Right ventricle myocardium inferior (tissue), 1 donor: ENCODE results near the gene LCA5L. TPM values are rescaled to one million over a fixed set of nuclear protein-coding genes. Genes with fewer than 3 reads are reported as not detected.
"Not testable (repeated sequence)": the region's sequence is repeated elsewhere in the genome, so short reads cannot be mapped to it uniquely, and the experiment has no call there.

Source experiments
- ATAC-seq: fragments of 200-7000 bp; cut with Tn5 transposase; one replicate; pipeline ENCODE4 v1.9.1; 2020; ENCODE audit warnings: mild to moderate bottlenecking, moderate library complexity
- DNase-seq: peaks from one replicate; pipeline ENCODE4 v3.0.0; 2021; ENCODE audit errors: missing footprints
- intact Hi-C: fragments of 100-400 bp; cut with DNase I; formaldehyde crosslinking; loops from one replicate; pipeline ENCODE4 v1.11.0; 2022
- total RNA-seq: library from RNA; stranded (reverse); fragmentation: NEBNext Ultra II Directional; extraction: Animal tissue kit (Norgen Biotek cat#: 25700); gene quantifications from one replicate; pipeline ENCODE4 v1.2.1, GENCODE V29; 2021
- donor health status: DM: no; HTN: yes; CAD: no; lungs with severe emphysema.

Gene LCA5L
- total RNA-seq, 1 donor from 2014 or later: 0.46 TPM

DNA sequence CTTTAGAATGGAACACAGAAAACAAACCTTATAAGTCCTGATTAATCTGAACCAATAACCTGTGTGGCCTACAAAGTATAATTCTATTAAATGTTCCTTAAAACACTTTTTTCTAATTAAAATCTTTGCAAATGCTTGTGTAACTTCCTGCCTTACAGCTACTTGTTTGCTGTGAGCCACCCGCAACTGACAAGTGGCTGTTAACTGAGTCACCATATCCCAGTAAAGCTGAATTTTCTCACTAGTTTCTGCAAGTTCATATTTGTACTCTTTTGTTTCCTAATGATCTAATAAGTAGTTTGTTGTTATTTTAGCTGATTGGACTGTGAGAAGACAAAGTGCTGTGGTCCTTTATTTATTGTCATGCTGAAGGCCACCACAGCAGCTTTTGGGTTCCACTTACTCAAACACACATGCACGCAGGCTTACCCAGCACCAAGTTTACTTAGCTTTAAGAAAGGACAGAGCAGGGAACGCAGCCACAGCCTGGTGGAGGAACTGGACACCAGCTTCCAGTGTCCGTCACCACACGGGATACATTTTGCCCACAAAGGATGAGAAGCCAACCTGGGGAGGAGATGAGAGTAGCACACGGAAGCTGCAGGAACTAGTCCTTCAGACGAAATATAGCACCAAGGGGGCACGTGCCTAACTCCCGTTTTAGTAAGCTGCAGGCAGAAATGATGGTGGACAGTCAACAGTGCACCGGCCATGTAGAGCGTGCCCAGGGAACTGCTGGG, 47.8 kb downstream of the LCA5L start:
- ATAC-seq (no peak), DNase-seq (no peak)
- intact Hi-C loops: no loop called here

DNA sequence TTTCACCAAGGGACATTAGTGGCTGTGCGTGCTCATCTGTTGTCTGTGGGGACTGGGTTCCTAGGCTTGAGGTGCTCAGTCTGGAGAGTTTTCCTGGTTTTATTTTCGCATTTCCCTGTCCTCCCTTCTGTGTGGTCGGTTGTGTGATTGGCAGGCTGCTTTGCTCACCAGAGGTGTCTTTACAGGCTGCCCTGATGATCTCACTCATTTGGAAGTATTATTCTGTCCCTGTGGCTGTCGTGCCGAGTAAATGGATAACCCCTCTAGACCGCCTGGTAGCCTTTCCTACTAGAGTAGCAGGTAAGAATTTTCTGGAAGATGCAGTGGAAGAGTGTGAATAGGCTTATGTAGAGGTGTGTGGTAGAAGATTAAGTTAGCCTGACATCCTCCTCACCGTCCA, 52.6 kb downstream of the LCA5L start:
- ATAC-seq: no peak
- no peak for DNase-seq
- intact Hi-C loops: no loop called here

DNA sequence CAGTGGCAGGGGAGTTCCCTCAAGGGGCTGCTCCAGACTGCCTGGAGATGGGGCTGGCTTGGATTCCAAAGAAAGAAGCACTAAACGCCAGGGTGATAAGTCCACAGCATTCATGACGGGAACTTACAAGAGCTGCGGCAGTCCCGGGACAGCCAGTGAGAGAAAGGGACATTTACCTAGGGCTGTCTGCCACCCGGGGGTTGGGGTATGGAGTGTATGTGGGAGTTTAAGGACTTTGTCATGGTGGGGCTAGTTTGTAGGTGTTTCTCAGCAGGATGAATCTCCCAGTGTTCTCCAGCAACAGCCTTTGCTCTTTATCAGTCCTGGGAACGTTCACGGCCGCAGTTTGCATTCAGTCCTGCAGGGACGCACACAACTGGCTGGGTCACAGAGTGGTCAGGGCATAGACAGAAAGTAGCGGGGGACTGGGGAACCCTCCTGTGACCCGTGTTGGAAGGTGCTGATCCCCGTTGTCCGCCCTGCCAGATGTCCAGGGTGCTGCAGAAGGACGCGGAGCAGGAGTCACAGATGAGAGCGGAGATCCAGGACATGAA, 55.3 kb downstream of the LCA5L start:
- ATAC-seq (no peak), DNase-seq (no peak)
- intact Hi-C loops: no loop called here

DNA sequence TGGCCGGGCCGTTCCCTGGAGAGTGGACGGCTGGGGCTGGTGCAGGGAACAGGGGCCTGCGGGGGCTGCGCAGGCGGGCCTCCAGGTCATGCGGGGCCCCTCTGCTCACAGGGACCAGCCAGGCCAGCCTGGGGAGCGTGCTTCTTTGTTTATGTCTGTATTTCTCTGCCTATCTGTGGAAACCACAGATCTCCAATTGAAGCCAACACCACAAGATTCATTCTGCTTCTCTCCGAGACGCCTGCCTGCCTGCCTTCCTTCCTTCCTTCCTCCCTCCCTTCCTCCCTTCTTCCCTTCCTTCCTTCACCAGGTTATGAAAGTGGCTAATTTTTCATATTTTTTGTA, 56.8 kb downstream of the LCA5L start:
- no peak for DNase-seq
- intact Hi-C loops: loop anchor here (1.0 to 5.0 kb wide), 4 partner anchors 40 to 206 kb away; partner anchors contain the start of genes BRWD1, HMGN1 and PSMG1

DNA sequence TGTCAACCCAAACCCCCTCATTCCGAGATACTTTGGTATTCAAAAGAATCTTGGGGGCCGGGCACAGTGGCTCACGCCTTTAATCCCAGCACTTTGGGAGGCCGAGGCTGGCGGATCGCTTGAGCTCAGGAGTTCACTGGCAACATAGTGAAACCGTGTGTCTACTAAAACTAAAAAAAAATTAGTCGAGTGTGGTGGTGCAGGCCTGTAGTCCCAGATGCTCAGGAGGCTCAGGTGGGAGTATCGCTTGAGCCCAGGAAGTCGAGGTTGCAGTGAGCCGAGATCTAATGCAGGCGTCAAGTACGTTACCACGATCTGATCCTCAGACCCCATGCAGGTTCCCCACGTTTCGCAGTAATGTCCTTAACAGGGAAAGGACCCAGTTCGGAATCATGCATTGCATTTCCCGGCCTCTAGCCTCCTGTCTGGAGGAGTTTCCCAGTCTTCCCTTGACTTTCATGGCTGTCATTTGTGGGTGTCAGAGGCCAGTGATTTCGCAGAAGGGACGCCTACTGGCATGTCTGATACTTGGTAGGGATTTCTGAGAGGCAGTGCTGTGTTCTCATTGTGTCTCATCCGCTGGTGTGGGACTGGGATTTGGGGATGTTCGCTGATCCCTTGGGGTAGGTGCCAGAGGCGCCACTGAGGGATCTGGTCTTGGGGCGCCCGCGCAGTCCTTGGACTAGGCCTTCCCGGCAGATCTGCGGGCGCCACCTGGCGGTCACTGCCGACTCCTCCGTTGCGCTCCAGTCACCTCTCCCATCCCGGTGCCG, 57.4 kb downstream of the LCA5L start:
- intact Hi-C loops: loop anchor here (1.0 to 5.0 kb wide), 4 partner anchors 39 to 206 kb away; partner anchors contain the start of genes BRWD1, HMGN1 and PSMG1
- DNase-seq (peak; percentile 94), ATAC-seq (peak; percentile 86)

More for the DNA sequence above, 56.8 kb downstream of the LCA5L start:
- no peak for ATAC-seq

DNA sequence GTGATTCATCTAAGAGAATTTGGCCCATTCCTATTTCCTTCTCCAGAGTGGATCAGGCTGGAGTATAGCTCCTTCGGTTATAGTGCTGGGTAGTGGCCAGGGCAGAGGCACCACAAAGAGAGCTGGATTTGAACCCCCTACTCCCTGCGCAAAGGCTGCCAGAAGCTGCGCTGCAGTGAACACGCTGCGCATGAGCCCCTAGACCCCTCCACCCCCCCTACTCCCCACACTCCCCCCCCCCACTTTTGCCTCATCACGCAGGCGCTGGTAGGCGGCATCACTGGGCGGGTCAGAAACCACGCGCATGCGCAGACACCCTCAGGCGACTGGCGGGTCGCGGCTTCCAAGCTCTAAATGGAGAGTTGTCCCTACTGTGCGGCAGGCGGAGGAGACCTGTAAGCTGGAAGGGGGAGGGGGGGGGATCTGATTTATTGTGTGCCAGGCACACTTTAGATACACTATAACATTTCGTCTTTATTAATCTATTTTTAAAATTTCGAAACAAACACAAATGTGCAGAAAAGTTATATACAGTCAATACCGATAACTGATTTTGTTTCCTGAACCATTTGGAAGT, 58.0 kb downstream of the LCA5L start:
- DNase-seq (peak; percentile 95), ATAC-seq (peak; percentile 70)
- intact Hi-C loops: loop anchor here (1.0 to 5.0 kb wide), 4 partner anchors 39 to 205 kb away; partner anchors contain the start of genes BRWD1, HMGN1 and PSMG1

DNA sequence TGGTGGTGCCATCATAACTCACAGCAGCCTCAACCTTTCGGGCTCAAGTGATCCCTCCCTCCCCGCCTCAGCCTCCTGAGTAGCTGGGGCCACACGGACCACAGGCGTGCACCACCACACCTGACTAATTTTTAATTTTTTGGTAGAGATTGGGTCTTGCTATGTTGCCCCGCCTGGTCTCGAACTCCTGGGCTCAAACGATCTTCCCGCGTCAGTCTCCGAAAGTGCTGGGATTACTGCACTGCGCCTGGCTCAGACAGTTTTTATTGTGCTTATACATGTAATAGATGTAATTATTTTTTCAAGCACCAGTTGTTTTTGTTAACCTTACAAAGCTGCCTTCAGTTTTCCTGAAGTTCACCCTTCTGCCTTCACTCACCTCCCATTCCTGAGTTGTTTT, 58.7 kb downstream of the LCA5L start:
- intact Hi-C loops: loop anchor here (5.0 kb wide), 2 partner anchors 55 to 205 kb away; partner anchors contain the start of gene PSMG1
- ATAC-seq (no peak), DNase-seq (no peak)

DNA sequence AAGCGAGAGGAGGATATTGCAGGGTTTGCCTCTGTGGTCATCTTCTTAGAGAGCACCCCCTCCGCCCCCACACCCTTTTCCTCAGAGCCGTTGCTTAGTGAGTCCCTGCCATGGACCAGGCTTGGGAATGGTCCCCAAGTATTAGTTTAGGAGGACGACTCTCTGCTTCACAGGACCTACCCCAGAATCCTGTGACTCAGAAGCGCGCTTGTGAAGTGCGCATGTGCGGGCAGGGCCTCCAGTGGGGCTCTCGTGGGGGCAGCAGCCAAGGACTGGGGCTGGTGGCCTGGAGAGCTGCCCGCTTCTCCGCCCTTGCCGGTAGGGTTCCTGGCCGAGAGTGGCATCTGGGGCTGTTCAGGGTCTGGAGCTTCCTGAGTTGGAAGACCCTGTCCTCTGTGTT, 59.4 kb downstream of the LCA5L start:
- DNase-seq (no peak), ATAC-seq (peak; percentile 4)
- intact Hi-C loops: loop anchor here (5.0 kb wide), 2 partner anchors 56 to 204 kb away; partner anchors contain the start of gene PSMG1

DNA sequence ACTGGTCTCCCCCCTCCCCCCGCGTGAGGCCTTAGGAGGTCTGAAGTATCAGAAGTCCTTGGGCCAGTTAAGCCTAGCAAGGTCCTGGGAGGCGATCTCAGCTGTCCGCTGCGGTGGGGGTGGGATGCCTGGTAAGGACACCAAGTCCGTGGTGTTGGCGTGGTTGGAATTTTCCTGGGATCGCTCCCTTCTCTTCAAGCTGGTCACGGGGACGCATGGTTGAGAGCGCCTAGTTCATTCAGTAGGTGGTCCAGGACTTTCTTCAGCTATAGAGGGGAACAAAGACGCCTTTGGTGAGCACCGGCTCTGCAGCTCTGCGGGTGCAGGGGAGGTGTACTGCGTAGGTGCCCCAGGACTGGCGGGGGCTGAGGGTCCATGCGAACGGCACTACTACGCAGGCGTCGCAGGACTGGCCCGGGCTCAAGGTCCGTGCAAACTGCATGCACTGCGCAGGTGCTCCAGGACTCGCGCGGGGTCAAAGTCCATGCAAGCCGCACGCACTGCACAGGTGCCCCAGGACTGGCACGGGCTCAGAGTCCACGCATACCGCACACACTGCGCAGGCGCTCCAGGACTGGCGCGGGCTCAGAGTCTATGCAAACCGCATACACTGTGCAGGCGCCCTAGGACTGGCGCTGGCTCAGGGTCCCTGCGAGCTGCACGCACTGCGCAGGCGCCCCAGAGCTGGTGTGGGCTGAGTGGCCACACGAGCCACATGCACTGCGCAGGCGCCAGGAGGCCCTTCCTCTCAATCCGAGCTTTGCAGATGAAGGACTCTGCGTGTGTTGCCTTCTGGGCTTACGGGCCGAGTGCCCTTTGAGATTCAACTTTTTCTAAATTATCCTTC, 60.1 kb downstream of the LCA5L start:
- ATAC-seq (peak; percentile 83), DNase-seq (peak; percentile 94)
- intact Hi-C loops: loop anchor here (5.0 kb wide), 2 partner anchors 57 to 203 kb away; partner anchors contain the start of gene PSMG1

DNA sequence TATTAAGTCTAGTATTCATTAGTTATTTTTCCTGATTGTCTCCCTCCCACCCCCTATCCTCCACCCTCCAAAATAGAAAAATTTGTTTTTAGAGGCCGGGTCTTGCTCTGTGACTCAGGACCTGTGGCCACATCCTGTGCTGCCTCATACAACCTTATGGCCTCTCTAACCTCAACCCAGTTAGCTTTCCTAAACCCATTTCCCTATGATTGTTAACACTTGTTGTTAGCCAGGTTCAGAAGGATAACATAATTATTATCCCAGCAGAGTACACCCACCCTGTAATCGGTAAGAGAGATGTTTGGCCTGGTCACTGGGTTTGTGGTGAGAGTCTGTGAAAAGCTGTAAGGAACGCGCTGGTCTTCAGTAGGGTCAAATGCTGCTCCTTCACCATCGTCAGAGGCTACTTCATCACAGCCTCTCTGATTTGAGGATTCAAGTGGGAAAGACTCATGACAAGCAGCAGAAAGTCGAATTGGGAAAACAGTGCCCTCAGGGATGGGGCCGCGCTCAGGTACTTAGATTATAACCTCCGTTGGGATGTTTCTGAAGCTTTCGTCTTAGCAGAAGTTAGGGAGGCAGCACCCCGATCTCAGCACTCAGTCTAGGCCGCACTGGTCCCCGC, 60.8 kb downstream of the LCA5L start:
- intact Hi-C loops: loop anchor here (5.0 kb wide), 2 partner anchors 58 to 202 kb away; partner anchors contain the start of gene PSMG1
- no peak for ATAC-seq
- no peak for DNase-seq

DNA sequence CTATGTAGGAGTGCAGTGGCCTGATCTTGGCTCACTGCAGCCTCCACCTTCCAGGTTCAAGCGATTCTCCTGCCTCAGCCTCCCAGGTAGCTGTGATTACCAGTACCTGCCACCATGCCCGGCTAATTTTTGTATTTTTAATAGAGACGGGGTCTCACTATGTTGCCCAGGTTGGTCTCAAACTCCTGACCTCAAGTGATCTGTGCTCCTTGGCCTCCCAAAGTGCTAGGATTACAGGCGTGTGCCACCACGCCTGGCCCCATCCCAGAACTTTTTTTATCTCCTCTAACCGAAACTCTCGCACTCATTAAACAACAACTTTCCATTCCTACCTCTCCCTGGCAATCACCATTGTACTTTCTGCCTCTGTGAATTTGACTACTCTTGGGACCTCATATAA, 63.5 kb downstream of the LCA5L start:
- ATAC-seq, intact Hi-C loops: not testable (repeated sequence)

DNA sequence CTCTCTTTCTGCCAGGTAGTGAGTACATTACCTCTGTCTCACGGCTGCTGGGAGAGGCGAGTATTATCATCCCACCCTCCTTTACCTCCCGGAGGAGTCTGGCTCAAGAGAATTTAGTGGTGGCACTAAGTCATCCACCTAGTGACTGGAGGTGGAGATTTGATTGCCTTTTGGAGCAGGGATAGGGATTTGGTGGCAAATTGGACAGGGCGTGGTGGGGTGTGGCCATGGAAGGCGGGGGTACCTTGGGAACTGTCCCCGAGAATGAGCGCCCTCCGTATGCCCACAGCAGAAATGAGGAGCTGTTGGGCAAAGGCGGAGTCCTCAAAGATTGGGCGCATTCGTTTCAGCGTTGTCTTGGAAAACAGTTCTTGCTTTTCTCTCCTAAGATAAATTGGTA, 64.6 kb downstream of the LCA5L start:
- no peak for ATAC-seq
- intact Hi-C loops: loop anchor here (2.0 kb wide), 2 partner anchors 32 to 68 kb away; partner anchors contain the start of genes BRWD1 and HMGN1
- no peak for DNase-seq

More for the DNA sequence above, 63.5 kb downstream of the LCA5L start:
- DNase-seq: not testable (repeated sequence)

DNA sequence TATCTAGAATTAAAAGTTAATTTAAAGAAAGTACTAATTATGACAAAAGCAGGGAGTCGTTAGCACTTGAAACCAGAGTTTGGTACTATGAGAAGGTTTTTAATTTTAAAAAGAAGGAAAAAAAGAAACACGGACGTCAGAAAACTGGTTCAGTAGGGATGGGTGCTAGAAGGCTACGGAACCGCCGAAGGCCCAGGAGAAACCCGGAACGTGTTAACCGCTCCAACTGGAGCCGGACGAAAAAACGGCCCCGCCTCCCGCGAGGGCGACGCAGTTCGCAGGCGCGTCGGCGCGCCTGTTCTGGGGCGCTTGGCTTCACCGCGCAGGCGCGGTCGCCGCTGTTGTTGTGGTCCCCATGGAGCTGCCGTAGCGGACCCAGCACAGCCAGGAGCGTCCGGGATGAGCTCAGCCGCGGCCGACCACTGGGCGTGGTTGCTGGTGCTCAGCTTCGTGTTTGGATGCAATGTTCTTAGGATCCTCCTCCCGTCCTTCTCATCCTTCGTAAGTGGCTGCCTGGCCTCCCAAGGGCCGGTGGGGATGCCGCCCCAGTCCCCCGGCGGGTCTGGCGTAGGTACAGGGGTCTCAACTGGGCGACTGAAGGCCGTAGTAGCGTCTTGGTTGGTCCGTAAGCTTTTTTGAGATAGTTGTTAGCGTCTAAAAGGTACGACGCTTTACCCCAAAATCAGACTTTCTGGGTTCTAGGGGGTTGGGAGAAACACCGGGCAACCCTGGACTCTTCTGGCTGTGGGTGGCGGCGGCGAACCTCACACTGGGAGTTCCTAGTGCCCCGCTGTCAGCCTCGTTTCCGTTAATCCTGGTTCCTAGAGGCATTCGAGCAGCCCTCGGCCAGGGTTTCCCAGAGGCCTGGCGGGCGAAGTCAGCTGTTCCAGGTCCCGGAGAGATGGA, 65.3 kb downstream of the LCA5L start:
- intact Hi-C loops: loop anchor here (2.0 kb wide), 2 partner anchors 31 to 67 kb away; partner anchors contain the start of genes BRWD1 and HMGN1
- DNase-seq (peak; percentile 99), ATAC-seq (peak; percentile 99)

DNA sequence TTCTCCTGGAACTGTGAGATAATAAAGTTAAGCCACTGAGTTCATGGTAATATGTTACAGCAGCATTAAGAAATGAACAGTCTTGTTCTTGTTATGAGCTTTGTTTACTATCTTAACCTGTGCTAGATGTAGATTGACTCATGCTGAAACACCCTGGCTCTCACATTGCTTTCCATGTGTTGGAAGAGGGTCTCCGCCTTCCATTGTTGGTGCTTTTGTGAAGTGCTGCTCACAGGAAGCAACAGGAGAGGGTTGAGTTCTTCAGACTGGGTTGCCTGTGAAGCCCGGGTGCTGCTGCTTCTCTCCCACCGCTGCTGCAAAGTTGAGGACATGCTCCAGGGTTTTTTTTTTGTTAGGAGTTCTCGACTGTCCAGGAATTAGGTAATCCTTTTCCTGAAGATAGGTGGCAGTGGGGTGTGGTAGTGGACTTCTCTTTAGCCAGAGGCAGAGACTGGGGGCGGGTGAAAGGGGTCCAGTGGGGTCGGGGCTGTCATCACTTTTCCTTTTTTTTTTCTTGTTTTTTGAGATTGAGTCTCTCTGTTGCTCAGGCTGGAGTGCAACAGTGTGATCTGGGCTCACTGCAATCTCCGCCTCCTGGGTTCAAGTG, 68.0 kb downstream of the LCA5L start:
- ATAC-seq (no peak), DNase-seq (no peak)
- intact Hi-C loops: no loop called here

DNA sequence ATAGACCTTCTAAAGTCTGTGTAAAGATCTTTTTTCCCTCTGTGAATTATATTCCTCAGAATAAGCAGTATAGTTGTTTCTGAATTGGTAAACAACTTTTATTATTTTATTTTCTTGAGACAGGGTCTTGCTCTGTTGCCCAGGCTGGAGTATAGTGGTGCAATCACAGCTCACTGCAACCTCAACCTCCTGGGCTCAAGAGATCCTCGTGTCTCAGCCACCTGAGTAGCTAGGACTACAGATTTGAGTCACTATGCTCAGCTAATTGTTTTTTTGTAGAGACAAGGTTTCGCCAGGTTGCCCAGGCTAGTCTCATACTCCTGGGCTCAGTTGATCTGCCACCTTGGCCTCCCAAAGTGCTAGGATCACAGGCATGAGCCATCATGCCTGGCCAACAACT, 70.1 kb downstream of the LCA5L start:
- DNase-seq (no peak), ATAC-seq (no peak)
- intact Hi-C loops: no loop called here

DNA sequence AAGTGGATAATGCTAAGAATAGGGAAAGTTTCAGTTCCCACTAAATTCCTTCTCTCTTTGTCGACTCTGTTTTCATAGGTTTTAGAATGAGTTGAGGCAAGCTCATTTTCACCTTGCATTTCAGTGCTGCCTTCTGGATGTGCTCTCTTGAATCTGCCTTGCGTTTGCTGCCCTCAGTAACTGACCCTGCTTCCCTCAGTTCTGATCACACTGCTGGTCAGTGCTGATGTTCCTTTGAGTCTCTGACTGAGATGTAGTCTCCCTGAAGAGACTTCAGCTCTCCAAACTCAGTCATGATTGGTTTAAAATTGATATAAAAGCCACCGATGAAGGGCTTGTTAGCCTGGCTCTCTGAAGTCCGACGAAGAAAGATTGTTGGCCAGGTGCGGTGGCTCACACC, 71.5 kb downstream of the LCA5L start:
- DNase-seq: no peak
- intact Hi-C loops: no loop called here
- no peak for ATAC-seq
